Liver (tissue), 9 donors: ENCODE measurements around the gene PPP2R5C. TPM values are rescaled to one million over a fixed set of nuclear protein-coding genes. Genes with fewer than 3 reads are reported as not detected.

ENCODE experiments used
- DNase-seq: peaks from one replicate; pipeline ENCODE4 v3.0.0-alpha.2; 2017; ENCODE audit warnings: low spot score
- H3K27ac ChIP-seq, 2 donors: one replicate each; pipeline ENCODE4 v1.7.0; 2013; ENCODE audit warnings: inconsistent platforms in 2 of 2, low read length in 2 of 2, control low read depth in 1 of 2, low read depth in 1 of 2, mild to moderate bottlenecking in 1 of 2
- H3K27me3 ChIP-seq, 4 donors: one replicate each; pipeline versions ENCODE4 v1.6.1 to v1.7.0; 2013; ENCODE audit warnings: low read length in 3 of 4, inconsistent platforms in 1 of 4, mild to moderate bottlenecking in 1 of 4, moderate library complexity in 1 of 4; ENCODE audit not compliant: control insufficient read depth in 4 of 4, insufficient read depth in 4 of 4
- H3K36me3 ChIP-seq, 4 donors: one replicate each; pipeline versions ENCODE4 v1.6.1 to v1.7.0; 2013; ENCODE audit warnings: low read length in 3 of 4, mild to moderate bottlenecking in 3 of 4, low read depth in 1 of 4, moderate library complexity in 1 of 4; ENCODE audit not compliant: control insufficient read depth in 4 of 4, insufficient read depth in 3 of 4
- H3K4me1 ChIP-seq, 4 donors: one replicate each; pipeline versions ENCODE4 v1.6.1 to v1.7.0; 2013; ENCODE audit warnings: low read length in 3 of 4, mild to moderate bottlenecking in 3 of 4, moderate library complexity in 1 of 4; ENCODE audit not compliant: control insufficient read depth in 4 of 4, insufficient read depth in 4 of 4
- H3K4me3 ChIP-seq, 3 donors: one replicate each; pipeline versions ENCODE4 v1.6.1 to v1.7.0; 2013; ENCODE audit warnings: low read length in 3 of 3, control low read depth in 1 of 3, low read depth in 1 of 3, mild to moderate bottlenecking in 1 of 3
- H3K9ac ChIP-seq, 2 donors: one replicate each; pipeline ENCODE4 v1.7.0; 2013; ENCODE audit warnings: low read length in 2 of 2, mild to moderate bottlenecking in 2 of 2, moderate library complexity in 2 of 2, control low read depth in 1 of 2, low read depth in 1 of 2
- H3K9me3 ChIP-seq, 4 donors: one replicate each; pipeline versions ENCODE4 v1.6.1 to v1.7.0; 2013; ENCODE audit warnings: low read length in 3 of 4; ENCODE audit not compliant: control insufficient read depth in 4 of 4
- ATF3 ChIP-seq: IDR thresholded peaks from 2 replicates; pipeline ENCODE4 v1.6.1; 2016; ENCODE audit warnings: antibody characterized with exemption
- CTCF ChIP-seq: fragments of 150-350 bp; IDR thresholded peaks from 2 replicates; pipeline ENCODE4 v1.5.1; 2017; ENCODE audit warnings: improper control_type of control experiment, low read depth, low read length; ENCODE audit not compliant: missing input control
- EGR1 ChIP-seq, 2 donors: IDR thresholded peaks; 2 replicates each; pipeline ENCODE4 v1.6.1; 2016 to 2018; ENCODE audit warnings: antibody characterized with exemption in 2 of 2, low read depth in 2 of 2
- FOXA1 ChIP-seq: IDR thresholded peaks from 2 replicates; pipeline ENCODE4 v1.6.1; 2016; ENCODE audit warnings: antibody characterized with exemption
- FOXA2 ChIP-seq: IDR thresholded peaks from 2 replicates; pipeline ENCODE4 v1.6.1; 2016; ENCODE audit warnings: antibody characterized with exemption
- GABPA ChIP-seq, 2 donors: IDR thresholded peaks in 1 of 2; conservative IDR thresholded peaks in 1 of 2; 2 replicates each; pipeline ENCODE4 v1.6.1; 2016; ENCODE audit warnings: antibody characterized with exemption in 2 of 2, mild to moderate bottlenecking in 1 of 2, moderate library complexity in 1 of 2
- HNF4A ChIP-seq, 2 donors: conservative IDR thresholded peaks; 2 replicates each; pipeline ENCODE4 v1.6.1; 2016; ENCODE audit warnings: antibody characterized with exemption in 2 of 2, mild to moderate bottlenecking in 2 of 2
- HNF4G ChIP-seq: IDR thresholded peaks from 2 replicates; pipeline ENCODE4 v1.6.1; 2016; ENCODE audit warnings: antibody characterized with exemption
- JUND ChIP-seq, 2 donors: IDR thresholded peaks; 2 replicates each; pipeline ENCODE4 v1.6.1; 2016; ENCODE audit warnings: antibody characterized with exemption in 2 of 2
- MAX ChIP-seq: IDR thresholded peaks from 2 replicates; pipeline ENCODE4 v1.6.1; 2016; ENCODE audit warnings: antibody characterized with exemption
- NR2F2 ChIP-seq: IDR thresholded peaks from 2 replicates; pipeline ENCODE4 v1.6.1; 2016; ENCODE audit warnings: antibody characterized with exemption
- RAD21 ChIP-seq, 2 donors: IDR thresholded peaks; 2 replicates each; pipeline ENCODE4 v1.6.1; 2016; ENCODE audit warnings: antibody characterized with exemption in 2 of 2, mild to moderate bottlenecking in 2 of 2
- REST ChIP-seq: IDR thresholded peaks from 2 replicates; pipeline ENCODE4 v1.6.1; 2016; ENCODE audit warnings: antibody characterized with exemption, mild to moderate bottlenecking
- RXRA ChIP-seq, 2 donors: IDR thresholded peaks; 2 replicates each; pipeline ENCODE4 v1.6.1; 2017 to 2018; ENCODE audit warnings: antibody characterized with exemption in 2 of 2, mild to moderate bottlenecking in 1 of 2
- SP1 ChIP-seq: IDR thresholded peaks from 2 replicates; pipeline ENCODE4 v1.6.1; 2018; ENCODE audit warnings: antibody characterized with exemption, mild to moderate bottlenecking
- TAF1 ChIP-seq: conservative IDR thresholded peaks from 2 replicates; pipeline ENCODE4 v1.6.1; 2016; ENCODE audit warnings: antibody characterized with exemption, mild to moderate bottlenecking
- YY1 ChIP-seq: IDR thresholded peaks from 2 replicates; pipeline ENCODE4 v1.6.1; 2016; ENCODE audit warnings: antibody characterized with exemption, mild to moderate bottlenecking
- WGBS: extraction: QIAGEN DNeasy Blood & Tissue Kit; methylation state at CpG from one replicate; pipeline ENCODE4 v1.1.7; 2013; 5-methylcytosine and 5-hydroxymethylcytosine counted together
- polyA plus RNA-seq, 2 donors: library from polyadenylated mRNA; stranded (reverse) in 1 of 2; unstranded in 1 of 2; fragments of 200-250 nt in 1 of 2; fragments of >200 nt in 1 of 2; fragmentation: Nextera tagmentation in 1 of 2; extraction: Ambion mirVana in 1 of 2; gene quantifications; one replicate each; pipeline versions ENCODE4 v1.2.1 to v1.2.3, GENCODE V29; 2013 to 2015
- total RNA-seq, 2 donors: library from RNA; depleted of rRNA; stranded (reverse); fragments of >200 nt; gene quantifications; one replicate each; pipeline ENCODE4 v1.2.3, GENCODE V29; 2014
- TF ChIP-seq, protein P1 (sequence below): IDR thresholded peaks from 2 replicates; pipeline ENCODE4 v1.6.1; 2016; ENCODE audit warnings: antibody characterized with exemption
- donor health status: healthy.
- donor health status: healthy.
- donor health status: healthy.
- donor health status: healthy.
- donor health status: healthy.

The PPP2R5C gene
- total and polyA plus RNA-seq, 4 donors: 33.5 to 52.3 (median 43.9) TPM

- H3K9ac ChIP-seq: no peak overlapping the region
- peaks cover 0 to 17% (median 3%) of the 10 kb centered on the region in 4 donors for H3K36me3 ChIP-seq
- no peak for DNase-seq
- H3K9me3 ChIP-seq: no peaks in the 10 kb centered on the region
- WGBS: 66% methylated on average over 4 of the region's 4 CpGs
- no peak for TF ChIP-seq FOXA2
- TF ChIP-seq HNF4A (conservative IDR thresholded peaks at IDR 0.05): no peak
- TF ChIP-seq ATF3: no peak
- no peak for TF ChIP-seq REST
- TF ChIP-seq NR2F2: no peak
- TF ChIP-seq, protein P1, sequence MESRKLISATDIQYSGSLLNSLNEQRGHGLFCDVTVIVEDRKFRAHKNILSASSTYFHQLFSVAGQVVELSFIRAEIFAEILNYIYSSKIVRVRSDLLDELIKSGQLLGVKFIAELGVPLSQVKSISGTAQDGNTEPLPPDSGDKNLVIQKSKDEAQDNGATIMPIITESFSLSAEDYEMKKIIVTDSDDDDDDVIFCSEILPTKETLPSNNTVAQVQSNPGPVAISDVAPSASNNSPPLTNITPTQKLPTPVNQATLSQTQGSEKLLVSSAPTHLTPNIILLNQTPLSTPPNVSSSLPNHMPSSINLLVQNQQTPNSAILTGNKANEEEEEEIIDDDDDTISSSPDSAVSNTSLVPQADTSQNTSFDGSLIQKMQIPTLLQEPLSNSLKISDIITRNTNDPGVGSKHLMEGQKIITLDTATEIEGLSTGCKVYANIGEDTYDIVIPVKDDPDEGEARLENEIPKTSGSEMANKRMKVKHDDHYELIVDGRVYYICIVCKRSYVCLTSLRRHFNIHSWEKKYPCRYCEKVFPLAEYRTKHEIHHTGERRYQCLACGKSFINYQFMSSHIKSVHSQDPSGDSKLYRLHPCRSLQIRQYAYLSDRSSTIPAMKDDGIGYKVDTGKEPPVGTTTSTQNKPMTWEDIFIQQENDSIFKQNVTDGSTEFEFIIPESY: no peak
- TF ChIP-seq TAF1: no peak
- TF ChIP-seq CTCF: no peak
- TF ChIP-seq GABPA (IDR thresholded peaks at IDR 0.05 in 1 of 2, conservative IDR thresholded peaks at IDR 0.05 in 1 of 2): no peak
- TF ChIP-seq FOXA1: no peak
- no peak for TF ChIP-seq MAX
- no peak for TF ChIP-seq RAD21 (IDR thresholded peaks at IDR 0.05)
- no peak for TF ChIP-seq HNF4G
- no peak for TF ChIP-seq RXRA (IDR thresholded peaks at IDR 0.05)
- TF ChIP-seq EGR1 (IDR thresholded peaks at IDR 0.05; ENCODE audit: low read depth in 2 of 2): no peak
- no peak for TF ChIP-seq JUND (IDR thresholded peaks at IDR 0.05)
- no peak for TF ChIP-seq SP1
- no peak for TF ChIP-seq YY1
- H3K4me3 ChIP-seq: no peak overlapping the region
- H3K27me3 ChIP-seq: no peaks in the 10 kb centered on the region
- peaks cover 0 to 20% (median 6%) of the 10 kb centered on the region in 4 donors for H3K4me1 ChIP-seq
- no peak overlapping the region for H3K27ac ChIP-seq
These were observed 95.0 kb downstream of the PPP2R5C start for GRCh38 chr14:101856536-101856935.
